Subcutaneous adipose tissue (tissue), 4 donors: ENCODE measurements around the gene MBD5. TPM values are rescaled to one million over a fixed set of nuclear protein-coding genes. Genes with fewer than 3 reads are reported as not detected.

Experiments used
- CTCF ChIP-seq: fragments of 450-650 bp; IDR thresholded peaks from one replicate; pipeline ENCODE4 v1.5.1; 2016; ENCODE audit warnings: low read depth, mild to moderate bottlenecking, control low read depth, antibody characterized with exemption, moderate library complexity
- total RNA-seq, 4 donors: library from RNA; depleted of rRNA; stranded (reverse); fragments of >200 nt; gene quantifications; one replicate each; pipeline ENCODE4 v1.1.0, GENCODE V29; 2016

MBD5 gene
- total RNA-seq, 4 donors from 2014 or later, result 29.4 to 35.0 (median 32.9) TPM

GRCh38 chr2:148221166-148221565 lies 200.3 kb downstream of the MBD5 start:
- no peak for TF ChIP-seq CTCF

- no peak for TF ChIP-seq CTCF
Observed at GRCh38 chr2:148221926-148222325, 201.0 kb downstream of the MBD5 start.

GRCh38 chr2:148231858-148232257 lies 211.0 kb downstream of the MBD5 start:
- no peak for TF ChIP-seq CTCF

GRCh38 chr2:148234143-148234542 lies 213.3 kb downstream of the MBD5 start:
- TF ChIP-seq CTCF, result no peak

GRCh38 chr2:148237911-148238310 lies 217.0 kb downstream of the MBD5 start:
- TF ChIP-seq CTCF, result no peak

- no peak for TF ChIP-seq CTCF
Observed at GRCh38 chr2:148238561-148238960, 217.7 kb downstream of the MBD5 start.

GRCh38 chr2:148240838-148241237 lies 219.9 kb downstream of the MBD5 start:
- TF ChIP-seq CTCF, result no peak
